Measurements from ENCODE around the gene FAT1. TPM values are rescaled to one million over a fixed set of nuclear protein-coding genes. Genes with fewer than 3 reads are reported as not detected.
A peak's percentile ranks its signal among the peaks of the same experiment; 100 is the strongest.

The FAT1 gene
- total RNA-seq, 2 experiments from 2014 or later = under 0.01 to 0.08 TPM

DNA sequence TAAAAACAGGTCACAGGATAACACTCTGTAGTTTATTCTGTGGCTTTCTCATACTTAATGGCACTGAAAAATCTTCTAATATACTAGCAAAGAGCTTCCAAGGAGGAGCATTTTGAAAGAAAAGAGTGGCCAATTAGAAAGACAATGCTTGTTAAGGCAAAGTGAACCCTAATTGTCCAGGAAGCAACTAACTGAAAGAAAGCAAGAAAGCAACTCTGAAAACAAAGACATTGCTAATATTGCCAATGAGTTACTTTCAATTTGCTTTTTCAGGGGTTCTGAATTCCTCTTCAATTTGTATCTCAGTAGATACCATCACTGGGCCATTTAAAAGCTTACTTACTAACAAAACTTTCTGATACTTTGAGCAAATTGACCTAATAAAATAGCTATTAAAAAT lies 89.8 kb downstream of the FAT1 start:
- Histone ChIP-seq H4K20me1 (ENCODE audit: insufficient read depth, low read length) (no peaks in the 10 kb centered on the region), H3K9me3 (ENCODE audit: low read length) (no peaks in the 10 kb centered on the region), H3K27ac (ENCODE audit: low read depth, low read length, poor library complexity, severe bottlenecking) (no peak overlapping the region), H3K4me1 (ENCODE audit: insufficient read depth, low read length, poor library complexity, severe bottlenecking) (no peaks in the 10 kb centered on the region), H3K4me2 (ENCODE audit: low read length) (no peak overlapping the region), H3K79me2 (ENCODE audit: insufficient read depth, low read depth, low read length) (no peaks in the 10 kb centered on the region), H3K4me3 (ENCODE audit: low read depth, low read length, poor library complexity, severe bottlenecking) (no peak overlapping the region), H2AFZ (ENCODE audit: low read length) (no peak overlapping the region), H3K36me3 (ENCODE audit: insufficient read depth, low read length) (no peaks in the 10 kb centered on the region), H3K9me2 (ENCODE audit: insufficient read depth, low read length) (no peaks in the 10 kb centered on the region)
- TF ChIP-seq, protein P1, sequence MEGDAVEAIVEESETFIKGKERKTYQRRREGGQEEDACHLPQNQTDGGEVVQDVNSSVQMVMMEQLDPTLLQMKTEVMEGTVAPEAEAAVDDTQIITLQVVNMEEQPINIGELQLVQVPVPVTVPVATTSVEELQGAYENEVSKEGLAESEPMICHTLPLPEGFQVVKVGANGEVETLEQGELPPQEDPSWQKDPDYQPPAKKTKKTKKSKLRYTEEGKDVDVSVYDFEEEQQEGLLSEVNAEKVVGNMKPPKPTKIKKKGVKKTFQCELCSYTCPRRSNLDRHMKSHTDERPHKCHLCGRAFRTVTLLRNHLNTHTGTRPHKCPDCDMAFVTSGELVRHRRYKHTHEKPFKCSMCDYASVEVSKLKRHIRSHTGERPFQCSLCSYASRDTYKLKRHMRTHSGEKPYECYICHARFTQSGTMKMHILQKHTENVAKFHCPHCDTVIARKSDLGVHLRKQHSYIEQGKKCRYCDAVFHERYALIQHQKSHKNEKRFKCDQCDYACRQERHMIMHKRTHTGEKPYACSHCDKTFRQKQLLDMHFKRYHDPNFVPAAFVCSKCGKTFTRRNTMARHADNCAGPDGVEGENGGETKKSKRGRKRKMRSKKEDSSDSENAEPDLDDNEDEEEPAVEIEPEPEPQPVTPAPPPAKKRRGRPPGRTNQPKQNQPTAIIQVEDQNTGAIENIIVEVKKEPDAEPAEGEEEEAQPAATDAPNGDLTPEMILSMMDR (conservative IDR thresholded peaks at IDR 0.05; ENCODE audit: low read length) = no peak
- TF ChIP-seq EZH2phosphoT487 (IDR thresholded peaks at IDR 0.05; ENCODE audit: borderline replicate concordance, low read depth, low read length) = no peak
- ChIA-PET CTCF (ENCODE audit: unreplicated experiment) (no interaction called here), POLR2A (interaction anchor here (0.7 to 1.2 kb wide), 2 partner anchors 67 to 127 kb away, joined by 3 to 5 read pairs; no protein-coding TSS in a partner anchor)
- DNase-seq (ENCODE audit: low spot score) = no peak
- BruUV-seq (replicated peaks) = no TSS peak
- intact Hi-C loops (cut with micrococcal nuclease; ENCODE audit: unreplicated experiment) = no loop called here

DNA sequence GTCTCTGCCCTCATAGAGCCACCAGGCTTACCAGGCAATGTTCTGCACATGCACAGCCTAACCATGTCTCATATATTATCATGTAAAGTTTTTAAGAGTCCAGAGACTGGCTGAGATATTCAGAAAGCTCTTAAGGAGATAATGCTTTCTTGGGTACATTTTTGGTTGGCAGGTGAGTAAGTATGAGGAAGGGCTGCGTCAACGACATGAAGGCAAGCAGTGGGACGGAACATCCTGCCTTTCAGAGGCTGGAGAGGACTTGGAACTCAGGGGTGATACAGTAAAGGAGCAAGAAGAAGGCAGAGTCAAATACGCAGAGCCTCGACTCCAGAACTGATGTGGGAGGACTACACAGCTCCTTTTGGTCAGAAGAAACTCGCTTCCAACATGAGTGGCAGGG lies 93.5 kb downstream of the FAT1 start:
- Histone ChIP-seq H3K4me2 (ENCODE audit: low read length) (no peak overlapping the region), H3K9me3 (ENCODE audit: low read length) (no peaks in the 10 kb centered on the region), H3K27ac (ENCODE audit: low read depth, low read length, poor library complexity, severe bottlenecking) (no peak overlapping the region), H3K79me2 (ENCODE audit: insufficient read depth, low read depth, low read length) (no peaks in the 10 kb centered on the region), H3K4me3 (ENCODE audit: low read depth, low read length, poor library complexity, severe bottlenecking) (no peak overlapping the region), H3K9me2 (ENCODE audit: insufficient read depth, low read length) (no peaks in the 10 kb centered on the region), H3K36me3 (ENCODE audit: insufficient read depth, low read length) (no peaks in the 10 kb centered on the region), H2AFZ (ENCODE audit: low read length) (no peak overlapping the region), H4K20me1 (ENCODE audit: insufficient read depth, low read length) (no peaks in the 10 kb centered on the region), H3K4me1 (ENCODE audit: insufficient read depth, low read length, poor library complexity, severe bottlenecking) (no peaks in the 10 kb centered on the region)
- BruUV-seq (replicated peaks) = no TSS peak
- DNase-seq (ENCODE audit: low spot score) = no peak
- POLR2A ChIA-PET = no interaction called here
- TF ChIP-seq EZH2phosphoT487 (IDR thresholded peaks at IDR 0.05; ENCODE audit: borderline replicate concordance, low read depth, low read length) = no peak
- TF ChIP-seq, protein P1 (conservative IDR thresholded peaks at IDR 0.05; ENCODE audit: low read length) = no peak
- intact Hi-C loops (cut with micrococcal nuclease; ENCODE audit: unreplicated experiment) = no loop called here
- CTCF ChIA-PET (ENCODE audit: unreplicated experiment) = no interaction called here

DNA sequence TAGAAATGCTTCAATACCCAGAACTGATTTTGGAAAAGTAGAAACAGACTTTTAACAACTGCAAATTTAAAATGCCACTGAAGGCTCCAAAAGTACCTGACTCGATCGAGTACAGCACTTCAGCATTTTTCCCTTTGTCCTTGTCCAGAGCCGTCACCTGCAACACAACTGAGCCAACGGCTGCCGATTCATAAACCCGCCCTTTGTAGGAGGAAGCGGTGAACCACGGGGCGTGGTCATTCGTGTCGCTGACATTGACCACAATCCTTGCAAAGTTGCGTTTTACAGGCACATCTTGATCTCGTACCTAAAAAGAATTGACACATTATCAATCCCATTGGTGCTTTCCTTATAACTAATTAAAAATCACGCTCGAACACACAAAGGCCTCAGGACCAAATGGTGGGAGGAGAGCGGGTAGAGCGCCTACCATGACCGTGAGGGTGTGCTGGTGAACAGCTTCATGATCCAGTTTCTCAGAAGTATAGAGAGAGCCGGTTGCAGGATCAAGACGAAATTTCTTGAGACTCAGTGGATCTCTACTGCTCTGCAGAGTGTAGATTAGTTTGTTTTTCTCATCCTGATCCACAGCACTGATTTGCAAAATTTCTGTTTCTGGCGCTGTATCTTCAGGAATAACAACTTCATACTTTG lies 95.5 kb downstream of the FAT1 start:
- Histone ChIP-seq H3K9me3 (ENCODE audit: low read length) (no peaks in the 10 kb centered on the region), H3K36me3 (ENCODE audit: insufficient read depth, low read length) (no peaks in the 10 kb centered on the region), H3K4me2 (ENCODE audit: low read length) (peak overlapping the region; percentile 35), H3K4me3 (ENCODE audit: low read depth, low read length, poor library complexity, severe bottlenecking) (peak overlapping the region; percentile 16), H2AFZ (ENCODE audit: low read length) (peak overlapping the region; percentile 44; the same call in 1 of the 2 replicates), H3K4me1 (ENCODE audit: insufficient read depth, low read length, poor library complexity, severe bottlenecking) (no peaks in the 10 kb centered on the region), H3K79me2 (ENCODE audit: insufficient read depth, low read depth, low read length) (no peaks in the 10 kb centered on the region), H3K27ac (ENCODE audit: low read depth, low read length, poor library complexity, severe bottlenecking) (no peak overlapping the region), H3K9me2 (ENCODE audit: insufficient read depth, low read length) (no peaks in the 10 kb centered on the region), H4K20me1 (ENCODE audit: insufficient read depth, low read length) (no peaks in the 10 kb centered on the region)
- TF ChIP-seq, protein P1 (conservative IDR thresholded peaks at IDR 0.05; ENCODE audit: low read length) = no peak
- no peak for TF ChIP-seq EZH2phosphoT487 (IDR thresholded peaks at IDR 0.05; ENCODE audit: borderline replicate concordance, low read depth, low read length)
- BruUV-seq (replicated peaks) = no TSS peak
- ChIA-PET CTCF (ENCODE audit: unreplicated experiment) (no interaction called here), POLR2A (no interaction called here)
- intact Hi-C loops (cut with micrococcal nuclease; ENCODE audit: unreplicated experiment) = no loop called here
- DNase-seq (ENCODE audit: low spot score) = peak; percentile 44

All from OCI-LY7 (cell line).